Endometrium (tissue), 2 donors: ENCODE results near the gene APOA5.
"Not testable (repeated sequence)": the region's sequence is repeated elsewhere in the genome, so short reads cannot be mapped to it uniquely, and the experiment has no call there.

Experiments
- FAIRE-seq: peaks from 2 replicates; lab custom pipeline; 2012; peaks lifted over from hg19 to GRCh38; lab: Jason Lieb, UNC
- donor health status: control.
- donor health status: control.

Gene APOA5

DNA sequence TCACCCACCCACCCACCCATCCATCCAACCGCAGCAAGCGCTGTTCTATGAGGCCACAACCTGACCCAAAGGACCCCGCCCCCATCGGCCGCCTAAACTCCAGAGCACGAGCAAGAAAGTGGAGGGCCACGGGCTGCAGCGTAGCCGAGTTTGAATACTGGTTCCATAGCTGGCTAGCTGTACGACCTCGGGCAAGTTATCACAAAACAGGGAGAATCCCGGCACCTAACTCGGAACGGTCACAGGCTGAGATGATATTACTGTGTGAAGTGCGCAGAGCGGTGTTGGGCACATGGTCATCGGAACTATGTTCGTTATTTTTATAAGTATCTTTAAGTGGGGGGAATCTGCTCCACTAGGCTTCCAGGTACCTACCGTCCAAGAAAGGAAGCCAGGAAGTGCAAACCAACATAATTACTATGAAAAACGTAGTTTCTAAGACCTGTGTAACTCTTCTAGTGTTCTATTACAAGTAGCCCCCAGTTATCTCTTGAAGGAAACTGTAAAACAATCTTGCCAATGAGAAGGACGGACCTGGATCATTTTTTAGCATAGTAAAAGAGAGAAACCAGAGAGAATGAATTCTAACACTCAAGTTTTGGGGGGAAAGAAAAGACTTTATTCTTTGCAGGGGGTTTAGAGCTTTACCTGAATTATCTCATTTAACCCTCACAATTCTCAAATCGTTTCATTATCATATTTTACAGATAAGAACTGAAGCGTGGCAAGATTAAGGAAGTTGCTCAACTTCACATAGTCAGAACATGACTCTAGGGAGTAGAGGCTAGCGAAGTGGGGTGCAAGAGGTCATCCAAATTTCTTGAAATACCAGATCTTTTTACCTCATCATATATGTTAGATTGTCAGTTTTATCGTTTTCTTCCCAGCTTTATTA lies 18.2 kb downstream of the APOA5 start:
- no peak for FAIRE-seq

DNA sequence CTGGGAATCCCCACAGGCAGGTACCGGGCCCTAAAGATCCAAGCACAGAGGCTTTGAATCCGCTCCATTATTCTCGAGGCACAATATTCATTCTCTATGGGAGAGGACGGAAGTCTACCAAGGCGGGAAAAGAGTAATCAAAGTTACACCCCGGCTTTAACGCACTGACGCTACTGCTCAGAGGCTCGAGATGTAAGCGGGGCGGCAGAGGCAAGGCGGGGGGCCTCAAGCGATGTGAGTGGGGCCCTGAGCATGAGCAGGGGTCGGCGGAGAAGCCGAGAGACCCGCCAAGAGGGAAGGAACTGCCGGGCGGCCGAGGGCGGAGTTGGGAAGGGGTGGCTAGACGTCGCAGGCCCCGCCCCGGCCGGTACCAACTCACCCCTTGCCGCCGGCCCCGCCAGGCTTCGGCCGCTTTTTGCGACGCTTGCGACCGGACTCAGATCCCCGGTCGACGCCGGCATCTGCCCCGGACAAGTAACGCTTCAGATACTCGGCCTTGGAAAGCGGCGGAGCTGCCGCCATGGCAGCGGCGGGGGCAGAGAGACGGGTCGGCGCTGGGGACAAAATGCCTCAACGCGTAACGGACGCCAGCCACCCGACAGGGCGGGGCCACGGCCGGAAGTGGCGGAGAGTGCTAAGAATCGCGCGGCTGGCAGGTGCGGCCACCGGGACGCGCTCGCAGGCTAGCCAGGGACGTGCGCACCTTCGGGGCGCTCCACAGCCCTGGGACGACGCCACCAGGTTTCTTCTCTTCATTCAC lies 19.1 kb downstream of the APOA5 start, which contains the start of gene BUD13:
TSS of gene BUD13 (minus strand) at position 545 of the 760 bp plus-strand sequence. CDS start at position 522, 23 bp downstream.
- FAIRE-seq, result no peak

DNA sequence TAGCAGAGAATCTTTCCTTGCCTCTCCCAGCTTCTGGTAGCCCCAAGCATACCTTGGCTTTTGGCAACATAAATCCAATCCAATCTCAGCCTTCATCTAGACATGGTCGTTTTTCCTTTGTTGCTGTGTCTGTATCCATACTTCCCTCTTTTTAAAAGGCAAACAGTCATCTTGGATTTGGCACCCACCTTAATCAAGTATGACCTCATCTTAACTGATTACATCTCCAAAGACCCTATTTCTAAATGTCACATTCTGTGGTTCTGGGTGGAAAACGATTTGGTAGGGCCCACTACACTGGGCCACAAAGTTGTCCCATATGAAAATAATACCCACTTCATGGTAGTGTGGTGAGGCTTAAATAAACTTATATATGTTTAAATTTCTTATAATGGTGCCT lies 19.7 kb downstream of the APOA5 start:
- no peak for FAIRE-seq

DNA sequence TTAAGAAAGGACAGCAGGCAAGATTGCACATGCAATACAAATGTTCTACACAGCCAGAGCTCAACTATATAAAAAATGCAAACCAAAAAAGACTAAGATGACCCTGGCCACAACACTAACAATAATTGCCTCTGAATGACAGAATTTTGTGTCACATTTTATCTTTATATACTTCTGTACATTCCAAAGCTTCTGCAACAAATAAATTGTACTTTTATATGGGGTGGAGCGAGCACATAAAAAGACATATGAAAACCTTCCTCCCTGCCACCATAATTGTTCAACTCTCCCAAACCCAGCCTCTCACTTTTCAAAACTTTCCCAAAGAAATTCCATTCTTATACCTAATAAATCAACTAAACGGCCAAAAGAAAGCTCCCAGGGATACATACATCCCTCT lies 29.5 kb downstream of the APOA5 start:
- FAIRE-seq, result no peak

DNA sequence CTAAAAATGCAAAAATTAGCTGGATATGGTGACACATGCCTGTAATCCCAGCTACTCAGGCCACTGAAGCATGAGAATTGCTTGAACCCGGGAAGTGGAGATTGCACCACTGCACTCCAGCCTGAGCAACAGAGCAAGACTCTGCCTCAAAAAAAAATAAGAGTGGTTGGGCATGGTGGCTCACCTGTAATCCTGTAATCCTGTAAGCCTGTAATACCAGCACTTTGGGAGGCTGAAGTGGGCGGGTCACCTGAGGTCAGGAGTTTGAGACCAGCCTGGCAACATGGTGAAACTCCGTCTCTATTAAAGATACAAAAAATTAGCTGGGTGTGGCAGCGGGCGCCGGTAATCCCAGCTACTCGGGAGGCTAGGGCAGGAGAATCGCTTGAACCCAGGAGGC lies 35.6 kb downstream of the APOA5 start:
- not testable (repeated sequence) for FAIRE-seq

DNA sequence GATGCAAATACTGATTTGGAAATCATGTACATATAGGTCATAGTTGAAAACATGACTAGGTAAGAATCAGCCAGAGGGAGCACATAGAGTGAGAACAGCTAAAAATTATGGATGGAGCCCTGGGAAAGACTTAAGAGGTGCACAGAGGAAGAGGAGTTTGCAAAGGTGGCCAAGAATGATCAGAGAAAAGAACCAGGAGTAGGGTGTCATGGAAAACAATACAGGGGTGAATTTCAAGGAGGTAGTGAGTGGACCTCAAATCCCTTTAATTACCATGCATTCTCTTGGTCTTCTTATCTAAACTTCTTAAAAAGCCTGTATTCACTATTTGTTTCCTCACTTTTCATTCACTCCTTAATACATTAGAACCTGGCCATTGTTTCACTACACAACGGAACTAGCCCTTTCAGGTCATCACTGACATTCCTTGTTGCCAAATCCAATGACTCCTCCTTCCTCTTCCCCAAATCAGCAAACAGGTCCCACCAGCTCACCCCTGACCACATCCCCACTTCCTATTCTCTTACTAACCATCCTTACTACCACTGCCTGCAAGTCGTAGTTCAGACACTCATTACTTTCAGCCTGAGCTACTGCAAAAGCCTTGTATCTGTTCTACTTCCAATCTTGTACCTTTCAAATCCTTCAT lies 41.5 kb downstream of the APOA5 start:
- no peak for FAIRE-seq

DNA sequence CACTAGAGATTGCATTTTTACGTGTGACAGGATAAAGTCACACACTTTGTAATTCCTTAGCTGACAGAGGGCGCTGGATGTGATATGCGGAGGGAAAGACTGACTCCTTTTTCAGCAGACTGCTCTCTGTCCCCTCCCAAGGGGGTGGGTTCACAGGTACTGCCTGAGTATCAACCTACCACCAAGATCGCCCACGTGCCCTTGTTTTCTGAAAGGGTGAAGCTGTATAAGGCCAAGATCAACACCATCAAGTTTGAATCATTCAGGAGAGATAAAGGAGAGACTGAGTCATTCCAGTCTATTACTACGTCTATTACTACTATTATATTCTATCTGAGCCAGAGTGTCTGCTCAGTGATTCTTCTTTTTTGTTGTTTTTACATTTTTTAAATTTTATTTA lies 49.6 kb downstream of the APOA5 start:
- FAIRE-seq, result no peak

DNA sequence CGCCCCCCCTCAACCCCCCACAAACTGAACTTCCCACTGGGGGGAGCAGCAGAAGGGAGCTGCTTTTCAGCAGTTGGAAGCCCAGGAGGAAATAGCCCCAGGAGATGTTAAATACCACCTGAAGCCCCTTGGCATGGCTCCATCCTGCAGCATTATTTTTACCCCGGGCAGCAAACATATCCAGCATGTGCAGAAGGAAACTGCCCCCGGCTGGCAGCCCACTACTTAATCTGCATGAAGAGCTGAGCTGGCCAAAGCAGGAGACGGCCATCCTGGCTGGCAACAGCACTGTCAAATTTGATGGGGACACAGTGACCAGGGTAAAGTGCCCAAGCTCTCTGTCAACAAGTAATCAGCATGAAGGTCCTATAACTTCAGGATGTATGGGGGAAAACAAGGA lies 50.9 kb downstream of the APOA5 start:
- no peak for FAIRE-seq
